Caco-2 (cell line): ENCODE data around the gene IFNA2. TPM values are rescaled to one million over a fixed set of nuclear protein-coding genes. Genes with fewer than 3 reads are reported as not detected.

Experiments used
- BruUV-seq: library from RNA; stranded (reverse); fragments of 400-500 nt; replicated peaks from 2 replicates; lab custom pipeline; 2021; lab: Mats Ljungman, UMichigan
- CTCF ChIA-PET: fragments of 300-600 bp; sonication (Branson Sonifier 250); formaldehyde crosslinking; loops from one replicate; lab custom pipeline; 2022; ENCODE audit warnings: antibody characterized with exemption; lab: Charles Lee
- POLR2A ChIA-PET: fragments of 300-600 bp; sonication (Branson Sonifier 250); formaldehyde crosslinking; loops from one replicate; lab custom pipeline; 2022; ENCODE audit warnings: antibody characterized with exemption; lab: Charles Lee
- DNase-seq, 2 experiments: peaks; one replicate each; pipeline versions ENCODE4 v3.0.0 to v3.0.0-alpha.2; 2020 to 2022
- H3K27me3 ChIP-seq: replicated peaks from 2 replicates; pipeline ENCODE4 v1.6.0; 2011; ENCODE audit warnings: low read length; ENCODE audit not compliant: control insufficient read depth, insufficient read depth
- H3K36me3 ChIP-seq: 2 replicates; pipeline ENCODE4 v1.5.1; 2011; ENCODE audit warnings: low read length; ENCODE audit not compliant: control insufficient read depth, insufficient read depth
- H3K4me1 ChIP-seq: fragments of 250-450 bp; sonication (Bioruptor Pico); 2 replicates; pipeline ENCODE4 v1.5.1; 2020; ENCODE audit warnings: mild to moderate bottlenecking
- H3K4me3 ChIP-seq: 2 replicates; pipeline ENCODE4 v1.5.1; 2011; ENCODE audit warnings: low read depth, mild to moderate bottlenecking, control low read depth, low read length
- H3K9me3 ChIP-seq: fragments of 250-450 bp; sonication (Bioruptor Pico); 2 replicates; pipeline ENCODE4 v1.5.1; 2020; ENCODE audit warnings: mild to moderate bottlenecking, moderate library complexity
- H3K27ac Mint-ChIP-seq: one replicate; pipeline ENCODE4 v1.8.0; 2022; ENCODE audit warnings: mixed read lengths; ENCODE audit not compliant: unreplicated experiment
- H3K27me3 Mint-ChIP-seq: one replicate; pipeline ENCODE4 v1.8.0; 2022; ENCODE audit warnings: mixed read lengths; ENCODE audit not compliant: insufficient read depth, unreplicated experiment
- H3K36me3 Mint-ChIP-seq: one replicate; pipeline ENCODE4 v1.8.0; 2022; ENCODE audit warnings: mild to moderate bottlenecking, mixed read lengths; ENCODE audit not compliant: insufficient read depth, unreplicated experiment
- H3K4me1 Mint-ChIP-seq: one replicate; pipeline ENCODE4 v1.8.0; 2022; ENCODE audit warnings: low read depth, mixed read lengths; ENCODE audit not compliant: unreplicated experiment
- H3K4me3 Mint-ChIP-seq: one replicate; pipeline ENCODE4 v1.8.0; 2022; ENCODE audit warnings: mild to moderate bottlenecking, moderate library complexity, mixed read lengths; ENCODE audit not compliant: unreplicated experiment
- H3K9me3 Mint-ChIP-seq: one replicate; pipeline ENCODE4 v1.8.0; 2022; ENCODE audit warnings: mixed read lengths; ENCODE audit not compliant: unreplicated experiment
- intact Hi-C: fragments of 100-400 bp; cut with micrococcal nuclease; formaldehyde crosslinking; loops from one replicate; pipeline ENCODE4 v1.10.0; 2022; ENCODE audit not compliant: unreplicated experiment
- total RNA-seq: library from RNA; stranded (reverse); gene quantifications from 2 replicates; pipeline ENCODE4 v1.2.3, GENCODE V29; 2022
- TF ChIP-seq, protein P1 (sequence below), 2 experiments: fragments of 200-600 bp in 1 of 2; IDR thresholded peaks; 1 replicate in 1 of 2; 2 replicates in 1 of 2; pipeline versions ENCODE4 v1.5.1 to v1.8.0; 2011 to 2022; ENCODE audit warnings: antibody characterized with exemption in 1 of 2, control low read depth in 1 of 2, inconsistent platforms in 1 of 2, low read depth in 1 of 2, low read length in 1 of 2, mild to moderate bottlenecking in 1 of 2, moderate library complexity in 1 of 2; ENCODE audit not compliant: insufficient read depth in 1 of 2, severe bottlenecking in 1 of 2, unreplicated experiment in 1 of 2

Gene IFNA2
- total RNA-seq, 1 experiment from 2014 or later, result not detected

- no peak overlapping the region for H3K4me3 ChIP-seq
- TF ChIP-seq, protein P1, sequence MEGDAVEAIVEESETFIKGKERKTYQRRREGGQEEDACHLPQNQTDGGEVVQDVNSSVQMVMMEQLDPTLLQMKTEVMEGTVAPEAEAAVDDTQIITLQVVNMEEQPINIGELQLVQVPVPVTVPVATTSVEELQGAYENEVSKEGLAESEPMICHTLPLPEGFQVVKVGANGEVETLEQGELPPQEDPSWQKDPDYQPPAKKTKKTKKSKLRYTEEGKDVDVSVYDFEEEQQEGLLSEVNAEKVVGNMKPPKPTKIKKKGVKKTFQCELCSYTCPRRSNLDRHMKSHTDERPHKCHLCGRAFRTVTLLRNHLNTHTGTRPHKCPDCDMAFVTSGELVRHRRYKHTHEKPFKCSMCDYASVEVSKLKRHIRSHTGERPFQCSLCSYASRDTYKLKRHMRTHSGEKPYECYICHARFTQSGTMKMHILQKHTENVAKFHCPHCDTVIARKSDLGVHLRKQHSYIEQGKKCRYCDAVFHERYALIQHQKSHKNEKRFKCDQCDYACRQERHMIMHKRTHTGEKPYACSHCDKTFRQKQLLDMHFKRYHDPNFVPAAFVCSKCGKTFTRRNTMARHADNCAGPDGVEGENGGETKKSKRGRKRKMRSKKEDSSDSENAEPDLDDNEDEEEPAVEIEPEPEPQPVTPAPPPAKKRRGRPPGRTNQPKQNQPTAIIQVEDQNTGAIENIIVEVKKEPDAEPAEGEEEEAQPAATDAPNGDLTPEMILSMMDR (IDR thresholded peaks at IDR 0.05; ENCODE audit: insufficient read depth in 1 of 2, low read depth in 1 of 2, low read length in 1 of 2, severe bottlenecking in 1 of 2, unreplicated experiment in 1 of 2), result no peak
- no peaks in the 10 kb centered on the region for H3K9me3 ChIP-seq
- Mint-ChIP-seq H3K4me1 (no peaks in the 10 kb centered on the region), H3K27me3 (peaks cover 2% of the 10 kb centered on the region), H3K4me3 (no peak overlapping the region), H3K27ac (no peak overlapping the region), H3K9me3 (no peaks in the 10 kb centered on the region), H3K36me3 (no peaks in the 10 kb centered on the region)
- CTCF ChIA-PET, result no interaction called here
- H3K36me3 ChIP-seq, result no peaks in the 10 kb centered on the region
- H3K27me3 ChIP-seq, result no peaks in the 10 kb centered on the region
- DNase-seq, result no peak
- POLR2A ChIA-PET, result no interaction called here
- intact Hi-C loops, result no loop called here
- no peaks in the 10 kb centered on the region for H3K4me1 ChIP-seq
- BruUV-seq, result no TSS peak
Measured at GRCh38 chr9:21432672-21433425, 47.7 kb upstream of the IFNA2 start.

DNA sequence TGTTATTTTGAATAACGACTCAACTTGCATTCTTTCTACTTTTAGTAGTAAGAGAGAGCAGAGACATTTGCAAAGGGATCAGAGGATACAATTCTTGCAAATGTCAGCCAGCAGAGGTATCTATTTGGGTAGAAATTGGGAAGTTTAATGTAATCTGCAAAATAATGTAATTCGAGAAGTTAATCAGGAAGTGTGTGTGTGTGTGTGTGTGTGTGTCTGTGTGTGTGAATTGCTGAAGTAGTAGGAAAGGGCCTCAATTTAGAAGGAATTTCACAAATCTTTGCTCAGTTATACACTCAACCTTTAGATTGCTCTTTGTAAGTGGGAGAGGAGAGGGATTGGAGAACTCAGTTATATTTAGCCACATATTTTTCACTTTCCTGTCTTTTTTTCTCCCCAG, 44.0 kb upstream of the IFNA2 start:
- BruUV-seq, result no TSS peak
- no peaks in the 10 kb centered on the region for H3K9me3 Mint-ChIP-seq

DNA sequence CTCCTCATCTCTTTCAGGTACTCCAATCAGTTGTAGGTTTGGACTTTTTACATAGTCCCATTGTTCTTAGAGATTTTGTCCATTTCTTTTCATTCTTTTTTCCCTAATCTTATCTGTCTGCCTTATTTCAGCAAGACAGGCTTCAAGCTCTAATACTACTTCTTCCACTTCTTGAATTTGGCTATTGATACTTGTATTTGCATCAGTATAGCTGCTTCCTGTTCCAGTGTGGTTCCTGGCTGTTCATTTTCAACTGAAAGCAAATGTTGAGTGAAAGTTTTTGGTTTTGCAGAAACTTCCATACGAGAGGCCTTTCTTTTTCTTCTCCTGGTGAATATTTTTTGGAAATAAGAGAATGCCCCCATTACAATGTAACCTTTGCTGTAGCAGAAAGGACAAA, 43.0 kb upstream of the IFNA2 start:
- ChIA-PET CTCF (no interaction called here), POLR2A (no interaction called here)
- no peaks in the 10 kb centered on the region for H3K27me3 ChIP-seq
- no peaks in the 10 kb centered on the region for H3K36me3 ChIP-seq
- H3K9me3 ChIP-seq, result no peaks in the 10 kb centered on the region
- Mint-ChIP-seq H3K27ac (no peak overlapping the region), H3K4me3 (no peak overlapping the region), H3K9me3 (no peaks in the 10 kb centered on the region), H3K27me3 (peaks cover 9% of the 10 kb centered on the region), H3K4me1 (no peaks in the 10 kb centered on the region), H3K36me3 (no peaks in the 10 kb centered on the region)
- H3K4me1 ChIP-seq, result no peaks in the 10 kb centered on the region
- intact Hi-C loops, result no loop called here
- TF ChIP-seq, protein P1 (IDR thresholded peaks at IDR 0.05; ENCODE audit: insufficient read depth in 1 of 2, low read depth in 1 of 2, low read length in 1 of 2, severe bottlenecking in 1 of 2, unreplicated experiment in 1 of 2), result no peak
- BruUV-seq, result no TSS peak
- no peak overlapping the region for H3K4me3 ChIP-seq
- no peak for DNase-seq

More for the DNA sequence above, 44.0 kb upstream of the IFNA2 start:
- Histone ChIP-seq H3K4me3 (no peak overlapping the region), H3K4me1 (no peaks in the 10 kb centered on the region), H3K36me3 (no peaks in the 10 kb centered on the region), H3K27me3 (no peaks in the 10 kb centered on the region), H3K9me3 (no peaks in the 10 kb centered on the region)
- ChIA-PET CTCF (no interaction called here), POLR2A (no interaction called here)
- Mint-ChIP-seq H3K36me3 (no peaks in the 10 kb centered on the region), H3K4me1 (no peaks in the 10 kb centered on the region), H3K27me3 (peaks cover 9% of the 10 kb centered on the region), H3K27ac (no peak overlapping the region), H3K4me3 (no peak overlapping the region)
- intact Hi-C loops, result no loop called here
- TF ChIP-seq, protein P1 (IDR thresholded peaks at IDR 0.05; ENCODE audit: insufficient read depth in 1 of 2, low read depth in 1 of 2, low read length in 1 of 2, severe bottlenecking in 1 of 2, unreplicated experiment in 1 of 2), result no peak
- DNase-seq, result no peak
